Measurements from ENCODE around the gene SREBF1.

GRCh38 chr17:17845046-17845775 is 8.4 kb upstream of the SREBF1 start:
- TF ChIP-seq CTCF (conservative IDR thresholded peaks at IDR 0.05; ENCODE audit: low read depth, low read length) (no peak), EZH2phosphoT487 (IDR thresholded peaks at IDR 0.05; ENCODE audit: borderline replicate concordance, low read length) (no peak), EZH2 (IDR thresholded peaks at IDR 0.05; ENCODE audit: low read length, unreplicated experiment) (no peak)
